H9 (cell line): ENCODE data around the gene NUPR1. TPM values are rescaled to one million over a fixed set of nuclear protein-coding genes. Genes with fewer than 3 reads are reported as not detected.

Source experiments
- DNase-seq: peaks from one replicate; pipeline ENCODE4 v3.0.0-alpha.2; 2017
- H2AFZ ChIP-seq: one replicate; pipeline ENCODE4 v1.6.1; 2013; ENCODE audit warnings: mild to moderate bottlenecking, low read length, control low read depth, moderate library complexity
- H2AK5ac ChIP-seq: 2 replicates; pipeline ENCODE4 v1.6.1; 2013; ENCODE audit warnings: low read length, control low read depth, mixed read lengths; ENCODE audit not compliant: insufficient read length
- H2BK120ac ChIP-seq: one replicate; pipeline ENCODE4 v1.6.1; 2013; ENCODE audit warnings: low read depth, mild to moderate bottlenecking, low read length, control low read depth, inconsistent platforms; ENCODE audit not compliant: poor library complexity, severe bottlenecking
- H2BK12ac ChIP-seq: 2 replicates; pipeline ENCODE4 v1.6.1; 2013; ENCODE audit warnings: low read length, control low read depth, mixed read lengths, low read depth; ENCODE audit not compliant: insufficient read length
- H2BK15ac ChIP-seq: 2 replicates; pipeline ENCODE4 v1.6.1; 2013; ENCODE audit warnings: low read depth, low read length, control low read depth
- H2BK20ac ChIP-seq: one replicate; pipeline ENCODE4 v1.6.1; 2013; ENCODE audit warnings: low read depth, mild to moderate bottlenecking, low read length, control low read depth, inconsistent platforms; ENCODE audit not compliant: poor library complexity, severe bottlenecking
- H2BK5ac ChIP-seq: 2 replicates; pipeline ENCODE4 v1.6.1; 2013; ENCODE audit warnings: low read length, control low read depth, mixed read lengths; ENCODE audit not compliant: insufficient read length
- H3K14ac ChIP-seq: 2 replicates; pipeline ENCODE4 v1.6.1; 2013; ENCODE audit warnings: low read length, control low read depth; ENCODE audit not compliant: insufficient read depth
- H3K18ac ChIP-seq: 2 replicates; pipeline ENCODE4 v1.6.1; 2013; ENCODE audit warnings: low read depth, mild to moderate bottlenecking, mixed read lengths, low read length, control low read depth; ENCODE audit not compliant: insufficient read length
- H3K23ac ChIP-seq: 2 replicates; pipeline ENCODE4 v1.6.1; 2013; ENCODE audit warnings: low read length, control low read depth, mixed read lengths, low read depth; ENCODE audit not compliant: insufficient read length
- H3K23me2 ChIP-seq: 2 replicates; pipeline ENCODE4 v1.6.1; 2013; ENCODE audit warnings: low read depth, mild to moderate bottlenecking, mixed read lengths, low read length, control low read depth; ENCODE audit not compliant: insufficient read length, poor library complexity, severe bottlenecking
- H3K27ac ChIP-seq: 2 replicates; pipeline ENCODE4 v1.5.1; 2013; ENCODE audit warnings: low read length, control low read depth, mixed read lengths, low read depth; ENCODE audit not compliant: insufficient read length
- H3K27me3 ChIP-seq: 2 replicates; pipeline ENCODE4 v1.6.1; 2013; ENCODE audit warnings: low read length, control low read depth, inconsistent platforms; ENCODE audit not compliant: insufficient read depth
- H3K4ac ChIP-seq: 2 replicates; pipeline ENCODE4 v1.6.1; 2013; ENCODE audit warnings: low read depth, mild to moderate bottlenecking, control low read depth, inconsistent platforms, low read length, moderate library complexity
- H3K4me1 ChIP-seq: 2 replicates; pipeline ENCODE4 v1.6.1; 2013; ENCODE audit warnings: low read length, control low read depth, inconsistent platforms; ENCODE audit not compliant: insufficient read depth
- H3K4me2 ChIP-seq: 2 replicates; pipeline ENCODE4 v1.6.1; 2013; ENCODE audit warnings: low read length, control low read depth, mixed read lengths; ENCODE audit not compliant: insufficient read length, insufficient read depth
- H3K56ac ChIP-seq: 2 replicates; pipeline ENCODE4 v1.6.1; 2013; ENCODE audit warnings: low read depth, mild to moderate bottlenecking, mixed read lengths, low read length, control low read depth; ENCODE audit not compliant: insufficient read length
- H3K79me1 ChIP-seq: 2 replicates; pipeline ENCODE4 v1.6.1; 2013; ENCODE audit warnings: low read depth, mild to moderate bottlenecking, moderate library complexity, low read length, control low read depth, inconsistent platforms; ENCODE audit not compliant: insufficient read depth, poor library complexity, severe bottlenecking
- H3K79me2 ChIP-seq: 2 replicates; pipeline ENCODE4 v1.6.1; 2013; ENCODE audit warnings: low read length, control low read depth, inconsistent platforms; ENCODE audit not compliant: insufficient read depth
- H3K9ac ChIP-seq: 2 replicates; pipeline ENCODE4 v1.6.1; 2013; ENCODE audit warnings: low read length, control low read depth, mixed read lengths; ENCODE audit not compliant: insufficient read length; ENCODE audit errors: extremely low read depth
- H3K9me3 ChIP-seq: one replicate; pipeline ENCODE4 v1.6.1; 2013; ENCODE audit warnings: low read depth, low read length, inconsistent platforms; ENCODE audit not compliant: control insufficient read depth
- H3T11ph ChIP-seq: one replicate; pipeline ENCODE4 v1.6.1; 2013; ENCODE audit warnings: mild to moderate bottlenecking, low read length, control low read depth, inconsistent platforms
- H4K20me1 ChIP-seq: one replicate; pipeline ENCODE4 v1.6.1; 2013; ENCODE audit not compliant: control insufficient read depth, insufficient read length, insufficient read depth
- H4K5ac ChIP-seq: 2 replicates; pipeline ENCODE4 v1.6.1; 2013; ENCODE audit warnings: low read depth, mild to moderate bottlenecking, mixed read lengths, low read length, control low read depth; ENCODE audit not compliant: insufficient read length
- H4K8ac ChIP-seq: replicated peaks from 2 replicates; pipeline ENCODE4 v1.6.1; 2013; ENCODE audit warnings: low read length, control low read depth, mixed read lengths, low read depth; ENCODE audit not compliant: insufficient read length
- H4K91ac ChIP-seq: 2 replicates; pipeline ENCODE4 v1.6.1; 2013; ENCODE audit warnings: low read depth, mild to moderate bottlenecking, moderate library complexity, mixed read lengths, low read length, control low read depth; ENCODE audit not compliant: insufficient read length
- H3K27ac Mint-ChIP-seq, 3 experiments: 2 replicates in 2 of 3; 3 replicates in 1 of 3; pipeline ENCODE4 v1.8.0; 2020 to 2021; ENCODE audit warnings: mixed read lengths in 3 of 3, mild to moderate bottlenecking in 1 of 3, moderate library complexity in 1 of 3
- H3K27me3 Mint-ChIP-seq: 2 replicates; pipeline ENCODE4 v1.8.0; 2021; ENCODE audit warnings: low read depth, mild to moderate bottlenecking, moderate library complexity, mixed read lengths
- H3K36me3 Mint-ChIP-seq, 3 experiments: 2 replicates in 2 of 3; 3 replicates in 1 of 3; pipeline ENCODE4 v1.8.0; 2020 to 2021; ENCODE audit warnings: low read depth in 3 of 3, mixed read lengths in 3 of 3; ENCODE audit not compliant: insufficient read depth in 1 of 3
- H3K4me1 Mint-ChIP-seq, 2 experiments: 2 replicates each; pipeline ENCODE4 v1.8.0; 2020; ENCODE audit warnings: mixed read lengths in 2 of 2
- H3K4me3 Mint-ChIP-seq, 2 experiments: 2 replicates in 1 of 2; 3 replicates in 1 of 2; pipeline ENCODE4 v1.8.0; 2020 to 2021; ENCODE audit warnings: mild to moderate bottlenecking in 2 of 2, mixed read lengths in 2 of 2, moderate library complexity in 1 of 2
- H3K9me3 Mint-ChIP-seq, 2 experiments: 2 replicates in 1 of 2; 3 replicates in 1 of 2; pipeline ENCODE4 v1.8.0; 2020; ENCODE audit warnings: mild to moderate bottlenecking in 2 of 2, mixed read lengths in 2 of 2, moderate library complexity in 1 of 2
- CTCF ChIP-seq: fragments of 200-600 bp; sonication (generic); conservative IDR thresholded peaks from 3 replicates; pipeline ENCODE4 v1.8.0; 2021; ENCODE audit warnings: antibody characterized with exemption, mild to moderate bottlenecking
- WGBS: extraction: QIAGEN DNeasy Blood & Tissue Kit; methylation state at CpG from one replicate; pipeline ENCODE4 v1.1.7; 2013; ENCODE audit warnings: missing lambda C conversion rate, low lambda C conversion rate, mixed read lengths; ENCODE audit not compliant: insufficient read length; ENCODE audit errors: extremely low coverage; 5-methylcytosine and 5-hydroxymethylcytosine counted together
- total RNA-seq: library from RNA; stranded (reverse); gene quantifications from 2 replicates; pipeline ENCODE4 v1.2.1, GENCODE V29; 2021

Gene NUPR1
- total RNA-seq, 1 experiment from 2014 or later = 0.35 TPM

- Mint-ChIP-seq H3K27ac (peak overlapping the region in 1 of 3 experiments; percentile 39; a peak in 1 of 7 replicates), H3K4me3 (no peak overlapping the region), H3K27me3 (no peaks in the 10 kb centered on the region; the same call in 1 of the 2 replicates), H3K36me3 (no peaks in the 10 kb centered on the region), H3K9me3 (no peaks in the 10 kb centered on the region), H3K4me1 (0 out of 4 replicates have a peak, but pooled peaks cover 4% of the 10 kb centered on the region in 2 experiments)
- no peak overlapping the region for H3K9ac ChIP-seq
- no peak overlapping the region for H2BK120ac ChIP-seq
- no peaks in the 10 kb centered on the region for H3K79me1 ChIP-seq
- no peak for DNase-seq
- no peaks in the 10 kb centered on the region for H3K79me2 ChIP-seq
- no peak overlapping the region for H2BK12ac ChIP-seq
- no peak overlapping the region for H3K23ac ChIP-seq
- no peaks in the 10 kb centered on the region for H3K27me3 ChIP-seq
- H3K56ac ChIP-seq = no peak overlapping the region
- H2BK20ac ChIP-seq = no peak overlapping the region
- H3K4ac ChIP-seq = no peak overlapping the region
- no peak overlapping the region for H3K27ac ChIP-seq
- H3K18ac ChIP-seq = no peak overlapping the region
- H3K14ac ChIP-seq = no peak overlapping the region
- H4K20me1 ChIP-seq = no peaks in the 10 kb centered on the region
- no peaks in the 10 kb centered on the region for H3K4me1 ChIP-seq
- H2AFZ ChIP-seq = no peak overlapping the region
- H4K91ac ChIP-seq = no peak overlapping the region
- H3K23me2 ChIP-seq = no peaks in the 10 kb centered on the region
- H4K5ac ChIP-seq = no peak overlapping the region
- no peaks in the 10 kb centered on the region for H3K9me3 ChIP-seq
- no peak overlapping the region for H2AK5ac ChIP-seq
- no peak overlapping the region for H3T11ph ChIP-seq
- no CpG with 5 or more reads among the region's 11 CpGs for WGBS
- H2BK5ac ChIP-seq = no peak overlapping the region
- peak; percentile 50 for TF ChIP-seq CTCF
- no peak overlapping the region for H2BK15ac ChIP-seq
- H3K4me2 ChIP-seq = no peak overlapping the region
- H4K8ac ChIP-seq = no peak overlapping the region
Observed at GRCh38 chr16:28549301-28549899, 10.6 kb upstream of the NUPR1 start.
